ENCODE data around the gene SLC7A1. TPM values are rescaled to one million over a fixed set of nuclear protein-coding genes. Genes with fewer than 3 reads are reported as not detected.

The SLC7A1 gene
- total and polyA plus RNA-seq, 2 of the 4 experiments (the other 2 are of a cell fraction), result 9.7 to 22.3 TPM

DNA sequence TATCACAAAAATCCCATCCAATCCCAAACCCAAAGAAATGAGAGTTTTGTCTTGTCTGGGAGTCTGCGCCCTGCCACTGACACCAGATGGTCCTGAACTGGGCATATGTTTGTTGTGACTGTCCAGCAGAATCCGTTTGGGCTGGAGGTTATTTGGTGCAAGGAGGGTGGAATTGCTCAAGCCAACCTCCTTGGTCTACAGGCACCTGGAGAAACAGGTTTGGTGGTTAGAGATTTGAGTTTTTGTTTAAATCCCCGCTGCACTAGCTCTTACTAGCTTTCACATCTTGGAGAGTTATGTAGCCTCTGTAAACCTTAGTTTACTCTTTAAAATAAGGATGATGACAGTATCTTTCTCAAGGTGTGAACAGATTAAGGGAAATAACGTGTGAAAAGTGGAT lies 101.7 kb downstream of the SLC7A1 start:
- H3K4me2 ChIP-seq (ENCODE audit: low read depth, low read length), result no peak overlapping the region
- no peak overlapping the region for H3K14ac ChIP-seq (replicated peaks; ENCODE audit: low read depth, low read length)
- H3K9me3 ChIP-seq (ENCODE audit: control insufficient read depth, insufficient read depth, low read length), result no peaks in the 10 kb centered on the region
- dilution Hi-C loops (cut with HindIII; ENCODE audit: low sequenced_read_pairs, unreplicated experiment) (no loop called here), intact Hi-C loops (cut with micrococcal nuclease) (no loop called here), in situ Hi-C loops (cut with MboI; ENCODE audit: low sequenced_read_pairs) (no loop called here)
- no peak overlapping the region for H3K4me3 ChIP-seq (ENCODE audit: insufficient read depth, low read depth, low read length)
- no peak overlapping the region for H2BK120ac ChIP-seq (ENCODE audit: low read depth, low read length)
- H3K79me1 ChIP-seq (ENCODE audit: low read depth in 1 of 2, low read length in 2 of 2), result no peaks in the 10 kb centered on the region
- H4K8ac ChIP-seq (ENCODE audit: low read depth in 2 of 2, low read length in 2 of 2), result no peak overlapping the region
- H2AFZ ChIP-seq (replicated peaks; ENCODE audit: low read length, poor library complexity), result no peak overlapping the region
- no peak overlapping the region for H3K23ac ChIP-seq (ENCODE audit: low read depth, low read length)
- no peak overlapping the region for H3K27ac ChIP-seq (ENCODE audit: insufficient read depth, low read length)
- H3K36me3 ChIP-seq (ENCODE audit: control insufficient read depth, insufficient read depth, low read length), result no peaks in the 10 kb centered on the region
- no peak overlapping the region for H3K56ac ChIP-seq (ENCODE audit: extremely low read depth, insufficient read depth, low read length)
- no peak overlapping the region for H2BK20ac ChIP-seq (ENCODE audit: low read depth, low read length)
- CTCF ChIA-PET, result interaction anchor here (0.7 kb wide), 1 partner anchor 136 kb away, joined by 3 read pairs; no protein-coding TSS in a partner anchor
- H2AK9ac ChIP-seq (replicated peaks; ENCODE audit: low read depth, low read length, poor library complexity), result no peak overlapping the region
- no peak overlapping the region for H3K9ac ChIP-seq (ENCODE audit: low read depth, low read length)
- H3K4ac ChIP-seq (ENCODE audit: low read depth, low read length), result no peak overlapping the region
- H3K9me1 ChIP-seq (ENCODE audit: insufficient read depth, low read length), result peaks cover 10% of the 10 kb centered on the region; the same call in 1 of the 2 replicates
- no peak overlapping the region for H4K91ac ChIP-seq (ENCODE audit: insufficient read depth, low read depth, low read length)
- H2BK15ac ChIP-seq (ENCODE audit: low read depth, low read length), result no peak overlapping the region
- H3K27me3 ChIP-seq (ENCODE audit: control insufficient read depth, insufficient read depth, low read length), result peaks cover 49% of the 10 kb centered on the region
- H2BK5ac ChIP-seq (ENCODE audit: low read depth, low read length, poor library complexity, severe bottlenecking), result no peak overlapping the region
- no CpG with 5 or more reads among the region's 4 CpGs for WGBS, 2 experiments (ENCODE audit: extremely low coverage in 2 of 2, insufficient read length in 1 of 2)
- ATAC-seq (ENCODE audit: low read depth) (no peak), DNase-seq (no peak)
- no peak overlapping the region for H4K5ac ChIP-seq (ENCODE audit: low read depth, low read length)
- no peak overlapping the region for H2AK5ac ChIP-seq (ENCODE audit: low read depth, low read length)
- BruUV-seq (replicated peaks), result no TSS peak
- POLR2A ChIA-PET (ENCODE audit: unreplicated experiment), result interaction anchor here (0.6 kb wide), 1 partner anchor 10 kb away, joined by 3 read pairs; no protein-coding TSS in a partner anchor
- H3K4me1 ChIP-seq (ENCODE audit: control insufficient read depth, insufficient read depth, low read length), result peaks cover 9% of the 10 kb centered on the region; the same call in 1 of the 2 replicates
- no peak overlapping the region for H3K18ac ChIP-seq (ENCODE audit: low read depth, low read length)
- H4K20me1 ChIP-seq (ENCODE audit: insufficient read depth, low read length), result no peaks in the 10 kb centered on the region; the same call in 1 of the 2 replicates
- TF ChIP-seq RCOR1 (IDR thresholded peaks at IDR 0.05; ENCODE audit: insufficient replicate concordance, low read length) (no peak), BHLHE40 (IDR thresholded peaks at IDR 0.05; ENCODE audit: low read depth, low read length) (no peak), FOS (IDR thresholded peaks at IDR 0.05; ENCODE audit: low read depth, low read length) (no peak)
